ENCODE measurements around the gene CFL1. TPM values are rescaled to one million over a fixed set of nuclear protein-coding genes. Genes with fewer than 3 reads are reported as not detected.

Gene CFL1
- total RNA-seq, 1 experiment from 2014 or later: 960 TPM

GRCh38 chr11:65869643-65870306 is 11.8 kb upstream of the CFL1 start:
- H3K4me1 ChIP-seq: 0 out of 2 replicates have a peak, but pooled peaks cover 3% of the 10 kb centered on the region
- no TSS peak for BruUV-seq (replicated peaks)
- no peaks in the 10 kb centered on the region for H3K27me3 Mint-ChIP-seq (ENCODE audit: insufficient read depth, unreplicated experiment)
- H3K9me3 ChIP-seq: no peaks in the 10 kb centered on the region
- intact Hi-C loops (cut with micrococcal nuclease; ENCODE audit: unreplicated experiment): no loop called here
- H3K36me3 Mint-ChIP-seq (ENCODE audit: insufficient read depth, unreplicated experiment): peaks cover 40% of the 10 kb centered on the region
- no peaks in the 10 kb centered on the region for H3K36me3 ChIP-seq (ENCODE audit: control insufficient read depth, insufficient read depth, low read length)
- no peak for TF ChIP-seq CTCF (IDR thresholded peaks at IDR 0.05; ENCODE audit: insufficient read depth in 1 of 2, low read depth in 1 of 2, low read length in 1 of 2, severe bottlenecking in 1 of 2, unreplicated experiment in 1 of 2)
- H3K4me3 ChIP-seq (ENCODE audit: low read depth, low read length): no peak overlapping the region
- peaks cover 6% of the 10 kb centered on the region for H3K4me1 Mint-ChIP-seq (ENCODE audit: low read depth, unreplicated experiment)
- H3K27me3 ChIP-seq (replicated peaks; ENCODE audit: control insufficient read depth, insufficient read depth, low read length): no peaks in the 10 kb centered on the region
- H3K27ac Mint-ChIP-seq (ENCODE audit: unreplicated experiment): peak overlapping the region; percentile 9
- CTCF ChIA-PET: interaction anchor here (1.1 to 4.3 kb wide), 4 partner anchors 10 to 116 kb away, joined by 4 to 39 read pairs (median 24); partner anchors contain the start of genes FIBP and MUS81
- POLR2A ChIA-PET: interaction anchor here (0.8 to 2.2 kb wide), 3 partner anchors 9 to 21 kb away, joined by 4 to 9 read pairs (median 5); no protein-coding TSS in a partner anchor
- no peak for DNase-seq
- no peak overlapping the region for H3K4me3 Mint-ChIP-seq (ENCODE audit: unreplicated experiment)
- no peaks in the 10 kb centered on the region for H3K9me3 Mint-ChIP-seq (ENCODE audit: unreplicated experiment)

GRCh38 chr11:65868907-65869306 is 10.9 kb upstream of the CFL1 start:
- no peaks in the 10 kb centered on the region for H3K36me3 ChIP-seq (ENCODE audit: control insufficient read depth, insufficient read depth, low read length)
- Mint-ChIP-seq H3K36me3 (ENCODE audit: insufficient read depth, unreplicated experiment) (peaks cover 47% of the 10 kb centered on the region), H3K27me3 (ENCODE audit: insufficient read depth, unreplicated experiment) (no peaks in the 10 kb centered on the region), H3K9me3 (ENCODE audit: unreplicated experiment) (no peaks in the 10 kb centered on the region), H3K27ac (ENCODE audit: unreplicated experiment) (peak overlapping the region; percentile 9), H3K4me3 (ENCODE audit: unreplicated experiment) (no peak overlapping the region), H3K4me1 (ENCODE audit: low read depth, unreplicated experiment) (peaks cover 6% of the 10 kb centered on the region)
- no peak for DNase-seq
- TF ChIP-seq CTCF (IDR thresholded peaks at IDR 0.05; ENCODE audit: insufficient read depth in 1 of 2, low read depth in 1 of 2, low read length in 1 of 2, severe bottlenecking in 1 of 2, unreplicated experiment in 1 of 2): no peak
- POLR2A ChIA-PET: interaction anchor here (0.8 to 2.2 kb wide), 3 partner anchors 8 to 22 kb away, joined by 4 to 9 read pairs (median 5); no protein-coding TSS in a partner anchor
- intact Hi-C loops (cut with micrococcal nuclease; ENCODE audit: unreplicated experiment): no loop called here
- CTCF ChIA-PET: interaction anchor here (1.1 to 4.3 kb wide), 4 partner anchors 9 to 117 kb away, joined by 4 to 39 read pairs (median 24); partner anchors contain the start of genes FIBP and MUS81
- H3K27me3 ChIP-seq (replicated peaks; ENCODE audit: control insufficient read depth, insufficient read depth, low read length): no peaks in the 10 kb centered on the region
- no peak overlapping the region for H3K4me3 ChIP-seq (ENCODE audit: low read depth, low read length)
- no TSS peak for BruUV-seq (replicated peaks)
- H3K4me1 ChIP-seq: 0 out of 2 replicates have a peak, but pooled peaks cover 3% of the 10 kb centered on the region
- no peaks in the 10 kb centered on the region for H3K9me3 ChIP-seq

GRCh38 chr11:65868076-65868667 is 10.2 kb upstream of the CFL1 start:
- Histone ChIP-seq H3K36me3 (ENCODE audit: control insufficient read depth, insufficient read depth, low read length) (no peaks in the 10 kb centered on the region), H3K4me3 (ENCODE audit: low read depth, low read length) (no peak overlapping the region), H3K9me3 (no peaks in the 10 kb centered on the region), H3K27me3 (replicated peaks; ENCODE audit: control insufficient read depth, insufficient read depth, low read length) (no peaks in the 10 kb centered on the region), H3K4me1 (no peaks in the 10 kb centered on the region)
- CTCF ChIA-PET: interaction anchor here (2.3 to 4.3 kb wide), 2 partner anchors 17 to 20 kb away, joined by 11 to 37 read pairs; partner anchors contain the start of gene FIBP
- Mint-ChIP-seq H3K4me1 (ENCODE audit: low read depth, unreplicated experiment) (peaks cover 4% of the 10 kb centered on the region), H3K27me3 (ENCODE audit: insufficient read depth, unreplicated experiment) (no peaks in the 10 kb centered on the region), H3K9me3 (ENCODE audit: unreplicated experiment) (no peaks in the 10 kb centered on the region), H3K36me3 (ENCODE audit: insufficient read depth, unreplicated experiment) (peaks cover 50% of the 10 kb centered on the region), H3K4me3 (ENCODE audit: unreplicated experiment) (no peak overlapping the region), H3K27ac (ENCODE audit: unreplicated experiment) (no peak overlapping the region)
- no TSS peak for BruUV-seq (replicated peaks)
- intact Hi-C loops (cut with micrococcal nuclease; ENCODE audit: unreplicated experiment): no loop called here
- DNase-seq: no peak
- TF ChIP-seq CTCF (IDR thresholded peaks at IDR 0.05; ENCODE audit: insufficient read depth in 1 of 2, low read depth in 1 of 2, low read length in 1 of 2, severe bottlenecking in 1 of 2, unreplicated experiment in 1 of 2): no peak
- POLR2A ChIA-PET: interaction anchor here (2.2 kb wide), 1 partner anchor 9 kb away, joined by 9 read pairs; no protein-coding TSS in a partner anchor

All from Caco-2 (cell line).